Measurements from ENCODE around the gene DDHD1. TPM values are rescaled to one million over a fixed set of nuclear protein-coding genes. Genes with fewer than 3 reads are reported as not detected.

Gene DDHD1
- total and polyA plus RNA-seq, 10 donors, result 3.4 to 52.2 (median 25.9) TPM

- no peak for DNase-seq
- intact Hi-C loops (cut with DNase I; ENCODE audit: low total_unique reads), result no loop called here
- TF ChIP-seq CTCF (IDR thresholded peaks at IDR 0.05 in 8 of 11, conservative IDR thresholded peaks at IDR 0.05 in 3 of 11) (no peak), POLR2A (IDR thresholded peaks at IDR 0.05) (no peak), POLR2AphosphoS5 (IDR thresholded peaks at IDR 0.05) (no peak)
These were observed 22.3 kb upstream of the DDHD1 start for GRCh38 chr14:53175375-53175774.

GRCh38 chr14:53174918-53175317 lies 21.8 kb upstream of the DDHD1 start:
- intact Hi-C loops (cut with DNase I; ENCODE audit: low total_unique reads), result no loop called here
- TF ChIP-seq CTCF (IDR thresholded peaks at IDR 0.05 in 8 of 11, conservative IDR thresholded peaks at IDR 0.05 in 3 of 11), result no peak
- no peak for TF ChIP-seq POLR2A (IDR thresholded peaks at IDR 0.05)
- no peak for TF ChIP-seq POLR2AphosphoS5 (IDR thresholded peaks at IDR 0.05)

More at GRCh38 chr14:53175375-53175774, 22.3 kb upstream of the DDHD1 start:
- no peaks in the 10 kb centered on the region for H3K27me3 ChIP-seq (replicated peaks in 1 of 7)
- WGBS, 5 donors, result 83 to 91% (median 89%) methylated on average over 4 of the region's 4 CpGs
- no peaks in the 10 kb centered on the region for H3K4me1 ChIP-seq
- H3K36me3 ChIP-seq, result no peaks in the 10 kb centered on the region
- H3K27ac ChIP-seq, result no peak overlapping the region
- no peaks in the 10 kb centered on the region for H3K9me3 ChIP-seq
- H3K4me3 ChIP-seq, result no peak overlapping the region

DNA sequence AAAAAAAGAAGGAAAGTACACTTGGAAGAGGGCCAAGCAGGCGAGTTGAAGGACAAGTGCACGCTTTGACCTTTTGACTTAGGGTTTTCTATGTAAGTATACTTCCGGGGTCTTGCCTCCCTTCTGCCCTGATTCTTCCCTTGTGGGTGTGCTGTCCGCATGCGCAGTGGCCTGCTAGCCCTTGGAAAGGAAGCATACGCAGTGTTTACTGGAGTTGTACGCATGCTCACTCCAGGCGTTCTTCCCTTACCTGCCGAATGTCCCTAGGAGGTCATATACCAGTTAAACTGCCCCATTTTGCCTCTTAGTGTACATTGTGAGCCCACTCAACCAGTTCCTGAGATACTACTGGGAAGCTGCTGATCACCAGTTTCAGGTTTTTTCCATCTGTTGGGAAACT lies 15.7 kb upstream of the DDHD1 start:
- Histone ChIP-seq H3K4me3 (no peak overlapping the region), H3K36me3 (no peaks in the 10 kb centered on the region), H3K27me3 (replicated peaks in 1 of 7) (no peaks in the 10 kb centered on the region), H3K9me3 (peaks cover 0 to 5% (median 0%) of the 10 kb centered on the region in 8 donors), H3K4me1 (peaks cover 0 to 8% (median 0%) of the 10 kb centered on the region in 6 donors), H3K27ac (no peak overlapping the region)
- intact Hi-C loops (cut with DNase I; ENCODE audit: low total_unique reads), result no loop called here
- DNase-seq, result no peak
- 84 to 96% (median 88%) methylated on average over 9 of the region's 9 CpGs for WGBS, 5 donors
- no peak for TF ChIP-seq CTCF (IDR thresholded peaks at IDR 0.05 in 8 of 11, conservative IDR thresholded peaks at IDR 0.05 in 3 of 11)
- no peak for TF ChIP-seq POLR2A (IDR thresholded peaks at IDR 0.05)
- TF ChIP-seq POLR2AphosphoS5 (IDR thresholded peaks at IDR 0.05), result no peak

More at GRCh38 chr14:53174918-53175317, 21.8 kb upstream of the DDHD1 start:
- Histone ChIP-seq H3K9me3 (no peaks in the 10 kb centered on the region), H3K4me1 (no peaks in the 10 kb centered on the region), H3K27ac (no peak overlapping the region), H3K36me3 (no peaks in the 10 kb centered on the region), H3K27me3 (replicated peaks in 1 of 7) (no peaks in the 10 kb centered on the region), H3K4me3 (no peak overlapping the region)
- 82 to 90% (median 84%) methylated on average over 4 of the region's 4 CpGs for WGBS, 5 donors
- DNase-seq, result no peak

- H3K27me3 ChIP-seq (replicated peaks in 1 of 7), result no peaks in the 10 kb centered on the region
- peaks cover 0 to 8% (median 0%) of the 10 kb centered on the region in 8 donors for H3K9me3 ChIP-seq
- H3K36me3 ChIP-seq, result no peaks in the 10 kb centered on the region
- DNase-seq, result no peak
- no peak for TF ChIP-seq POLR2AphosphoS5 (IDR thresholded peaks at IDR 0.05)
- TF ChIP-seq POLR2A (IDR thresholded peaks at IDR 0.05), result no peak
- TF ChIP-seq CTCF (IDR thresholded peaks at IDR 0.05 in 8 of 11, conservative IDR thresholded peaks at IDR 0.05 in 3 of 11), result no peak
- no peak overlapping the region for H3K4me3 ChIP-seq
- H3K27ac ChIP-seq, result no peak overlapping the region
- intact Hi-C loops (cut with DNase I; ENCODE audit: low total_unique reads), result no loop called here
- peaks cover 0 to 8% (median 0%) of the 10 kb centered on the region in 6 donors for H3K4me1 ChIP-seq
- 74 to 83% (median 81%) methylated on average over 4 of the region's 4 CpGs for WGBS, 5 donors
These were observed 14.6 kb upstream of the DDHD1 start for GRCh38 chr14:53167602-53168328.
